Mesendoderm (in vitro differentiated cells): ENCODE measurements around the gene OR2AG1.
A peak's percentile ranks its signal among the peaks of the same experiment; 100 is the strongest.

Source experiments
- DNase-seq: peaks from one replicate; pipeline ENCODE4 v3.0.0; 2013
- H2AK5ac ChIP-seq: 2 replicates; pipeline ENCODE4 v1.6.1; 2013; ENCODE audit warnings: low read length, inconsistent platforms
- H2BK120ac ChIP-seq: 2 replicates; pipeline ENCODE4 v1.6.1; 2013; ENCODE audit warnings: low read depth, mild to moderate bottlenecking, low read length, moderate library complexity, mixed read lengths
- H2BK15ac ChIP-seq: replicated peaks from 2 replicates; pipeline ENCODE4 v1.6.1; 2013; ENCODE audit warnings: low read depth, mild to moderate bottlenecking, moderate library complexity
- H2BK5ac ChIP-seq: 2 replicates; pipeline ENCODE4 v1.6.1; 2013; ENCODE audit warnings: low read length, inconsistent platforms
- H3K18ac ChIP-seq: 2 replicates; pipeline ENCODE4 v1.6.1; 2013; ENCODE audit warnings: mild to moderate bottlenecking, low read length, mixed read lengths
- H3K23ac ChIP-seq: one replicate; pipeline ENCODE4 v1.6.1; 2013; ENCODE audit warnings: low read length
- H3K27ac ChIP-seq: 2 replicates; pipeline ENCODE4 v1.5.1; 2013; ENCODE audit warnings: low read depth, mild to moderate bottlenecking, inconsistent platforms, low read length, moderate library complexity
- H3K27me3 ChIP-seq: 2 replicates; pipeline ENCODE4 v1.6.1; 2013; ENCODE audit warnings: low read length, control low read depth, mild to moderate bottlenecking, inconsistent platforms; ENCODE audit not compliant: insufficient read depth, poor library complexity
- H3K36me3 ChIP-seq: 2 replicates; pipeline ENCODE4 v1.6.1; 2013; ENCODE audit warnings: low read length, inconsistent platforms; ENCODE audit not compliant: control insufficient read depth, insufficient read depth
- H3K4ac ChIP-seq: one replicate; pipeline ENCODE4 v1.6.1; 2013; ENCODE audit warnings: low read depth, mild to moderate bottlenecking, low read length, moderate library complexity
- H3K4me1 ChIP-seq: 2 replicates; pipeline ENCODE4 v1.6.1; 2013; ENCODE audit warnings: low read depth, low read length, inconsistent platforms; ENCODE audit not compliant: control insufficient read depth
- H3K4me2 ChIP-seq: 2 replicates; pipeline ENCODE4 v1.6.1; 2013; ENCODE audit warnings: low read length
- H3K4me3 ChIP-seq: 2 replicates; pipeline ENCODE4 v1.5.1; 2013; ENCODE audit warnings: mild to moderate bottlenecking, low read length
- H3K56ac ChIP-seq: one replicate; pipeline ENCODE4 v1.6.1; 2013; ENCODE audit warnings: low read length
- H3K79me1 ChIP-seq: 2 replicates; pipeline ENCODE4 v1.6.1; 2013; ENCODE audit warnings: low read length, inconsistent platforms
- H3K79me2 ChIP-seq: 2 replicates; pipeline ENCODE4 v1.6.1; 2013; ENCODE audit warnings: mild to moderate bottlenecking, low read length; ENCODE audit not compliant: control insufficient read depth, insufficient read depth
- H3K9ac ChIP-seq: 2 replicates; pipeline ENCODE4 v1.6.1; 2013; ENCODE audit warnings: low read length, inconsistent platforms
- H4K5ac ChIP-seq: one replicate; pipeline ENCODE4 v1.6.1; 2013; ENCODE audit warnings: low read length
- H4K8ac ChIP-seq: one replicate; pipeline ENCODE4 v1.6.1; 2013; ENCODE audit warnings: low read depth, mild to moderate bottlenecking, control low read depth, low read length, moderate library complexity
- WGBS: extraction: QIAGEN DNeasy Blood & Tissue Kit; methylation state at CpG from one replicate; pipeline ENCODE4 v1.1.7; 2013; ENCODE audit warnings: low lambda C conversion rate, missing lambda C conversion rate; ENCODE audit not compliant: insufficient coverage; ENCODE audit errors: extremely low coverage; 5-methylcytosine and 5-hydroxymethylcytosine counted together

OR2AG1 gene

GRCh38 chr11:6746626-6747025 is 36.2 kb upstream of the OR2AG1 start:
- Histone ChIP-seq H3K56ac (no peak overlapping the region), H3K23ac (no peak overlapping the region), H3K18ac (no peak overlapping the region), H2BK15ac (no peak overlapping the region), H4K8ac (no peak overlapping the region), H2BK120ac (no peak overlapping the region), H3K36me3 (no peaks in the 10 kb centered on the region), H3K4me2 (no peak overlapping the region), H3K4ac (no peak overlapping the region), H3K79me2 (no peaks in the 10 kb centered on the region), H3K9ac (no peak overlapping the region), H3K79me1 (no peaks in the 10 kb centered on the region), H3K27ac (no peak overlapping the region), H4K5ac (no peak overlapping the region), H3K4me3 (no peak overlapping the region), H3K4me1 (no peaks in the 10 kb centered on the region), H2BK5ac (no peak overlapping the region), H2AK5ac (no peak overlapping the region), H3K27me3 (no peaks in the 10 kb centered on the region)
- WGBS = no CpG with 5 or more reads among the region's 1 CpG
- DNase-seq = no peak

- Histone ChIP-seq H3K18ac (no peak overlapping the region), H2BK15ac (no peak overlapping the region), H3K56ac (no peak overlapping the region), H3K79me1 (no peaks in the 10 kb centered on the region), H3K27me3 (no peaks in the 10 kb centered on the region), H3K79me2 (no peaks in the 10 kb centered on the region), H4K8ac (no peak overlapping the region), H3K4ac (no peak overlapping the region), H3K23ac (no peak overlapping the region), H4K5ac (no peak overlapping the region), H3K4me1 (no peaks in the 10 kb centered on the region), H2BK5ac (no peak overlapping the region), H3K4me3 (no peak overlapping the region), H2BK120ac (peak overlapping the region; percentile 28), H3K36me3 (no peaks in the 10 kb centered on the region), H3K27ac (no peak overlapping the region), H3K9ac (no peak overlapping the region), H2AK5ac (no peak overlapping the region), H3K4me2 (no peak overlapping the region)
- no peak for DNase-seq
- WGBS = no CpG with 5 or more reads among the region's 3 CpGs
These were observed 35.6 kb upstream of the OR2AG1 start for GRCh38 chr11:6747097-6747668.

- H3K36me3 ChIP-seq = no peaks in the 10 kb centered on the region
- no peak overlapping the region for H4K8ac ChIP-seq
- H3K18ac ChIP-seq = no peak overlapping the region
- no peaks in the 10 kb centered on the region for H3K27me3 ChIP-seq
- H4K5ac ChIP-seq = no peak overlapping the region
- H3K4me3 ChIP-seq = no peak overlapping the region
- H2BK120ac ChIP-seq = no peak overlapping the region
- H3K27ac ChIP-seq = no peak overlapping the region
- H2AK5ac ChIP-seq = no peak overlapping the region
- H3K9ac ChIP-seq = no peak overlapping the region
- H3K79me1 ChIP-seq = no peaks in the 10 kb centered on the region
- no peak overlapping the region for H3K4ac ChIP-seq
- H2BK5ac ChIP-seq = no peak overlapping the region
- no peaks in the 10 kb centered on the region for H3K79me2 ChIP-seq
- no peak overlapping the region for H3K4me2 ChIP-seq
- no peaks in the 10 kb centered on the region for H3K4me1 ChIP-seq
- no peak overlapping the region for H3K23ac ChIP-seq
- WGBS = no CpG with 5 or more reads among the region's 5 CpGs
- peak; percentile 45 for DNase-seq
- no peak overlapping the region for H2BK15ac ChIP-seq
- no peak overlapping the region for H3K56ac ChIP-seq
These were observed 27.4 kb upstream of the OR2AG1 start for GRCh38 chr11:6755303-6755952.

GRCh38 chr11:6755953-6756347 is 26.9 kb upstream of the OR2AG1 start:
- Histone ChIP-seq H2BK5ac (no peak overlapping the region), H3K18ac (no peak overlapping the region), H3K79me2 (no peaks in the 10 kb centered on the region), H3K27ac (no peak overlapping the region), H4K5ac (no peak overlapping the region), H3K23ac (no peak overlapping the region), H3K4me2 (no peak overlapping the region), H4K8ac (no peak overlapping the region), H3K56ac (no peak overlapping the region), H3K9ac (no peak overlapping the region), H3K36me3 (no peaks in the 10 kb centered on the region), H2BK15ac (no peak overlapping the region), H2AK5ac (no peak overlapping the region), H3K4ac (no peak overlapping the region), H3K27me3 (no peaks in the 10 kb centered on the region), H3K4me3 (no peak overlapping the region), H3K79me1 (no peaks in the 10 kb centered on the region), H2BK120ac (no peak overlapping the region), H3K4me1 (no peaks in the 10 kb centered on the region)
- no peak for DNase-seq
- WGBS = no CpG with 5 or more reads among the region's 1 CpG

- H3K79me1 ChIP-seq = no peaks in the 10 kb centered on the region
- no peak overlapping the region for H4K5ac ChIP-seq
- no peak overlapping the region for H3K18ac ChIP-seq
- H3K4me1 ChIP-seq = no peaks in the 10 kb centered on the region
- no peak overlapping the region for H3K27ac ChIP-seq
- peak; percentile 73 for DNase-seq
- H3K4me2 ChIP-seq = no peak overlapping the region
- H3K9ac ChIP-seq = no peak overlapping the region
- H3K79me2 ChIP-seq = no peaks in the 10 kb centered on the region
- no peak overlapping the region for H2AK5ac ChIP-seq
- H2BK5ac ChIP-seq = no peak overlapping the region
- H3K56ac ChIP-seq = no peak overlapping the region
- no CpG with 5 or more reads among the region's 2 CpGs for WGBS
- H3K36me3 ChIP-seq = no peaks in the 10 kb centered on the region
- H2BK120ac ChIP-seq = no peak overlapping the region
- H3K27me3 ChIP-seq = no peaks in the 10 kb centered on the region
- H3K23ac ChIP-seq = no peak overlapping the region
- no peak overlapping the region for H2BK15ac ChIP-seq
- H4K8ac ChIP-seq = no peak overlapping the region
- no peak overlapping the region for H3K4ac ChIP-seq
- H3K4me3 ChIP-seq = no peak overlapping the region
These were observed 25.4 kb upstream of the OR2AG1 start for GRCh38 chr11:6757373-6757967.
